HepG2 (cell line): ENCODE measurements around the gene WEE1. TPM values are rescaled to one million over a fixed set of nuclear protein-coding genes. Genes with fewer than 3 reads are reported as not detected.

Experiments
- AHR ChIP-seq: IDR thresholded peaks from 2 replicates; pipeline ENCODE4 v1.6.1; 2018; ENCODE audit warnings: missing genetic modification reagents, missing compliant biosample characterization
- KDM2A ChIP-seq: sonication (generic); formaldehyde crosslinking; IDR thresholded peaks from 2 replicates; pipeline ENCODE4 v1.4.0; 2020; ENCODE audit warnings: low read depth, missing genetic modification reagents, borderline replicate concordance
- ZBTB10 ChIP-seq: sonication (generic); formaldehyde crosslinking; IDR thresholded peaks from 2 replicates; pipeline ENCODE4 v1.4.0; 2020; ENCODE audit warnings: missing genetic modification reagents, borderline replicate concordance
- ZBTB44 ChIP-seq: sonication (generic); formaldehyde crosslinking; IDR thresholded peaks from 2 replicates; pipeline ENCODE4 v1.4.0; 2020; ENCODE audit warnings: missing genetic modification reagents
- ZBTB7B ChIP-seq: sonication (generic); formaldehyde crosslinking; IDR thresholded peaks from 2 replicates; pipeline ENCODE4 v1.4.0; 2020; ENCODE audit warnings: missing genetic modification reagents
- ZFP62 ChIP-seq: sonication (generic); formaldehyde crosslinking; IDR thresholded peaks from 2 replicates; pipeline ENCODE4 v1.4.0; 2020; ENCODE audit warnings: missing genetic modification reagents
- ZNF407 ChIP-seq: sonication (generic); formaldehyde crosslinking; IDR thresholded peaks from one replicate; pipeline ENCODE4 v1.5.1; 2020; ENCODE audit warnings: mild to moderate bottlenecking, missing genetic modification reagents; ENCODE audit errors: not compliant biosample characterization
- ZNF639 ChIP-seq: conservative IDR thresholded peaks from 2 replicates; pipeline ENCODE4 v1.6.1; 2018; ENCODE audit warnings: missing genetic modification reagents
- polyA plus RNA-seq, 8 experiments: library from polyadenylated mRNA; depleted of rRNA in 3 of 8; stranded (reverse) in 7 of 8; unstranded in 1 of 8; fragments of >200 nt; fragmentation: Illumina TruSeq in 4 of 8; extraction: Trizol in 4 of 8; gene quantifications; 2 replicates each; pipeline versions ENCODE4 v1.2.1 to v1.2.3, GENCODE V29; 2011 to 2016; ENCODE audit warnings: low read depth in 4 of 8, missing spikeins in 1 of 8, mixed read lengths in 1 of 8; ENCODE audit not compliant: insufficient read depth in 1 of 8
- total RNA-seq, 5 experiments: library from RNA; depleted of rRNA; stranded (reverse); fragments of >200 nt; fragmentation: Illumina TruSeq; extraction: Trizol; gene quantifications; 2 replicates each; pipeline ENCODE4 v1.2.3, GENCODE V29; 2016; ENCODE audit warnings: low read depth in 1 of 5

Gene WEE1
- total and polyA plus RNA-seq, 2 of the 13 experiments (the other 11 are each of a cell fraction or from before 2014, with no cell fraction given), result 31.4 to 63.7 TPM

DNA sequence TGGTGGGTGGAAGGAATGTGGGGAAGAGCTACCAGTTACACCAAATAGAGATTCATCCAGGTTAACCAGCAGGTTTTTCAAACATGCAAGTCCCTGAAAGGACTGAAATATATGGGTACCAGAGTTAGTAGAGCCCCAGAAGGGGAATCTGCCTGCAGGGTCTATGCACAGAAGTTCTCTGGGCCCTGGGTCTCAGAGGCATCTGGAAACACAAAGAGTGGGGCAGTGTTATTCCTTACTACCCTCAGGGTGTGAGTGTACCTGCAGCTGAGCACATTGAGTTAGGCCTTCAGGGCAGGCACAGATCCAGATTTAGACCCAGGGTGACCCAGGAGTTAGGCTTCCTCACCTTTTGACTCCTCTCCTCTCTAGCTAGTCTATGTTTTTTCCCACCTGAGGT, 46.5 kb downstream of the WEE1 start (continued):
- TF ChIP-seq ZNF407 (CRISPR knock-in tag), result no peak
- TF ChIP-seq ZBTB10 (CRISPR knock-in tag), result no peak
- TF ChIP-seq ZBTB44, result no peak
- no peak for TF ChIP-seq KDM2A
- no peak for TF ChIP-seq AHR
- TF ChIP-seq ZBTB7B (CRISPR knock-in tag), result no peak
- no peak for TF ChIP-seq ZNF639 (CRISPR knock-in tag)
- TF ChIP-seq ZFP62 (CRISPR knock-in tag), result no peak
